ENCODE results near the gene PTPRR. TPM values are rescaled to one million over a fixed set of nuclear protein-coding genes. Genes with fewer than 3 reads are reported as not detected.
A peak's percentile ranks its signal among the peaks of the same experiment; 100 is the strongest.

Gene PTPRR
- polyA plus RNA-seq, 1 of the 3 experiments (the other 2 are of a cell fraction): 1.4 TPM

- Histone ChIP-seq H3F3A (replicated peaks; ENCODE audit: insufficient read depth) (peaks cover 8% of the 10 kb centered on the region), H3K9ac (peak overlapping the region; percentile 17; the same call in 1 of the 2 replicates), H3K9me2 (no peaks in the 10 kb centered on the region), H3K4me2 (peak overlapping the region; percentile 33; the same call in 1 of the 2 replicates), H3K9me3 (no peaks in the 10 kb centered on the region), H3K4me3 (ENCODE audit: low read depth in 2 of 2, low read length in 1 of 2) (no peak overlapping the region), H3K27ac (ENCODE audit: low read depth in 2 of 2, low read length in 1 of 2) (peak overlapping the region; percentile 39 to 45; a peak in 2 of 4 replicates), H3K4me1 (ENCODE audit: control insufficient read depth in 1 of 2, insufficient read depth in 2 of 2, low read depth in 1 of 2, low read length in 1 of 2) (peaks cover 11 to 27% of the 10 kb centered on the region in 2 experiments; a peak in 3 of 4 replicates), H4K20me1 (ENCODE audit: insufficient read depth) (no peaks in the 10 kb centered on the region), H3K79me2 (ENCODE audit: insufficient read depth) (no peaks in the 10 kb centered on the region), H2AFZ (ENCODE audit: low read depth) (peak overlapping the region; percentile 78), H3K27me3 (ENCODE audit: insufficient read depth) (no peaks in the 10 kb centered on the region), H3K36me3 (replicated peaks in 1 of 2; ENCODE audit: control insufficient read depth in 1 of 2, insufficient read depth in 2 of 2, low read length in 1 of 2) (no peaks in the 10 kb centered on the region)
- WGBS (ENCODE audit: low lambda C conversion rate): 72% methylated on average over 7 of the region's 7 CpGs
- peak; percentile 6 for DNase-seq
- TF ChIP-seq ZBTB33 (IDR thresholded peaks at IDR 0.05; ENCODE audit: borderline replicate concordance, low read depth) (no peak), TEAD4 (IDR thresholded peaks at IDR 0.05; ENCODE audit: borderline replicate concordance, insufficient read depth) (no peak)
- CTCF ChIA-PET: interaction anchor here (1.3 to 1.7 kb wide), 2 partner anchors 55 to 785 kb away, joined by 4 to 5 read pairs; no protein-coding TSS in a partner anchor
- POLR2A ChIA-PET: no interaction called here
Measured at GRCh38 chr12:70664465-70664881, 256.1 kb downstream of the PTPRR start.

GRCh38 chr12:70663838-70664237 is 256.7 kb downstream of the PTPRR start:
- H3K27ac ChIP-seq (ENCODE audit: low read depth in 2 of 2, low read length in 1 of 2): peak overlapping the region in 1 of 2 experiments; percentile 45; a peak in 2 of 4 replicates
- CTCF ChIA-PET: interaction anchor here (1.3 to 1.7 kb wide), 2 partner anchors 56 to 785 kb away, joined by 4 to 5 read pairs; no protein-coding TSS in a partner anchor
- 100% methylated on average over 1 of the region's 1 CpG for WGBS (ENCODE audit: low lambda C conversion rate)

More at GRCh38 chr12:70663838-70664237, 256.7 kb downstream of the PTPRR start:
- peaks cover 8% of the 10 kb centered on the region for H3F3A ChIP-seq (replicated peaks; ENCODE audit: insufficient read depth)
- TF ChIP-seq MEF2A (IDR thresholded peaks at IDR 0.05; ENCODE audit: borderline replicate concordance, low read depth): no peak
- no peak for TF ChIP-seq PBX3 (IDR thresholded peaks at IDR 0.05)
- no peak for TF ChIP-seq JUND (IDR thresholded peaks at IDR 0.05)
- TF ChIP-seq EP300 (IDR thresholded peaks at IDR 0.05; ENCODE audit: borderline replicate concordance in 1 of 2, low read depth in 1 of 2, low read length in 1 of 2): no peak
- no peak for TF ChIP-seq RXRA (IDR thresholded peaks at IDR 0.05; ENCODE audit: borderline replicate concordance, low read depth)
- no peak for TF ChIP-seq RFX5 (IDR thresholded peaks at IDR 0.05; ENCODE audit: low read length)
- no peak for TF ChIP-seq USF2 (IDR thresholded peaks at IDR 0.05; ENCODE audit: borderline replicate concordance, low read depth, low read length)
- no peak for TF ChIP-seq EZH2phosphoT487 (IDR thresholded peaks at IDR 0.05; ENCODE audit: borderline replicate concordance, low read depth)
- no peak for TF ChIP-seq IRF3 (IDR thresholded peaks at IDR 0.05; ENCODE audit: low read depth, low read length)
- DNase-seq: no peak
- H3K79me2 ChIP-seq (ENCODE audit: insufficient read depth): no peaks in the 10 kb centered on the region
- H4K20me1 ChIP-seq (ENCODE audit: insufficient read depth): no peaks in the 10 kb centered on the region
- peaks cover 11 to 27% of the 10 kb centered on the region in 2 experiments; a peak in 3 of 4 replicates for H3K4me1 ChIP-seq (ENCODE audit: control insufficient read depth in 1 of 2, insufficient read depth in 2 of 2, low read depth in 1 of 2, low read length in 1 of 2)
- 0 out of 2 replicates have a peak overlapping the region, but pooled peaks have one; percentile 33 for H3K4me2 ChIP-seq
- H3K4me3 ChIP-seq (ENCODE audit: low read depth in 2 of 2, low read length in 1 of 2): no peak overlapping the region
- POLR2A ChIA-PET: no interaction called here
- H3K9me2 ChIP-seq: no peaks in the 10 kb centered on the region
- no peaks in the 10 kb centered on the region for H3K36me3 ChIP-seq (replicated peaks in 1 of 2; ENCODE audit: control insufficient read depth in 1 of 2, insufficient read depth in 2 of 2, low read length in 1 of 2)
- H3K9ac ChIP-seq: peak overlapping the region; percentile 16; the same call in 1 of the 2 replicates
- no peaks in the 10 kb centered on the region for H3K9me3 ChIP-seq
- H2AFZ ChIP-seq (ENCODE audit: low read depth): peak overlapping the region; percentile 78; the same call in 1 of the 2 replicates
- H3K27me3 ChIP-seq (ENCODE audit: insufficient read depth): no peaks in the 10 kb centered on the region
